Liver (tissue), 3 donors: ENCODE results near the gene CAB39.

Source experiments
- ATF3 ChIP-seq: IDR thresholded peaks from 2 replicates; pipeline ENCODE4 v1.6.1; 2016; ENCODE audit warnings: antibody characterized with exemption
- CTCF ChIP-seq: fragments of 150-350 bp; IDR thresholded peaks from 2 replicates; pipeline ENCODE4 v1.5.1; 2017; ENCODE audit warnings: improper control_type of control experiment, low read depth, low read length; ENCODE audit not compliant: missing input control
- EGR1 ChIP-seq, 2 donors: IDR thresholded peaks; 2 replicates each; pipeline ENCODE4 v1.6.1; 2016 to 2018; ENCODE audit warnings: antibody characterized with exemption in 2 of 2, low read depth in 2 of 2
- FOXA1 ChIP-seq: IDR thresholded peaks from 2 replicates; pipeline ENCODE4 v1.6.1; 2016; ENCODE audit warnings: antibody characterized with exemption
- GABPA ChIP-seq, 2 donors: IDR thresholded peaks in 1 of 2; conservative IDR thresholded peaks in 1 of 2; 2 replicates each; pipeline ENCODE4 v1.6.1; 2016; ENCODE audit warnings: antibody characterized with exemption in 2 of 2, mild to moderate bottlenecking in 1 of 2, moderate library complexity in 1 of 2
- MAX ChIP-seq: IDR thresholded peaks from 2 replicates; pipeline ENCODE4 v1.6.1; 2016; ENCODE audit warnings: antibody characterized with exemption
- NR2F2 ChIP-seq: IDR thresholded peaks from 2 replicates; pipeline ENCODE4 v1.6.1; 2016; ENCODE audit warnings: antibody characterized with exemption
- RAD21 ChIP-seq, 2 donors: IDR thresholded peaks; 2 replicates each; pipeline ENCODE4 v1.6.1; 2016; ENCODE audit warnings: antibody characterized with exemption in 2 of 2, mild to moderate bottlenecking in 2 of 2
- REST ChIP-seq: IDR thresholded peaks from 2 replicates; pipeline ENCODE4 v1.6.1; 2016; ENCODE audit warnings: antibody characterized with exemption, mild to moderate bottlenecking
- RXRA ChIP-seq, 2 donors: IDR thresholded peaks; 2 replicates each; pipeline ENCODE4 v1.6.1; 2017 to 2018; ENCODE audit warnings: antibody characterized with exemption in 2 of 2, mild to moderate bottlenecking in 1 of 2
- SP1 ChIP-seq: IDR thresholded peaks from 2 replicates; pipeline ENCODE4 v1.6.1; 2018; ENCODE audit warnings: antibody characterized with exemption, mild to moderate bottlenecking
- TAF1 ChIP-seq: conservative IDR thresholded peaks from 2 replicates; pipeline ENCODE4 v1.6.1; 2016; ENCODE audit warnings: antibody characterized with exemption, mild to moderate bottlenecking
- YY1 ChIP-seq: IDR thresholded peaks from 2 replicates; pipeline ENCODE4 v1.6.1; 2016; ENCODE audit warnings: antibody characterized with exemption, mild to moderate bottlenecking
- donor health status: healthy.
- donor health status: healthy.

- TF ChIP-seq REST (no peak), CTCF (no peak), YY1 (no peak), RAD21 (IDR thresholded peaks at IDR 0.05) (no peak), MAX (no peak), SP1 (no peak), RXRA (IDR thresholded peaks at IDR 0.05) (no peak), EGR1 (IDR thresholded peaks at IDR 0.05; ENCODE audit: low read depth in 2 of 2) (no peak), FOXA1 (no peak), NR2F2 (no peak), TAF1 (no peak), ATF3 (no peak), GABPA (IDR thresholded peaks at IDR 0.05 in 1 of 2, conservative IDR thresholded peaks at IDR 0.05 in 1 of 2) (no peak)
Measured at GRCh38 chr2:230779607-230780006, 67.0 kb downstream of the CAB39 start.
